ENCODE measurements around the gene SLC29A3.

Gene SLC29A3

DNA sequence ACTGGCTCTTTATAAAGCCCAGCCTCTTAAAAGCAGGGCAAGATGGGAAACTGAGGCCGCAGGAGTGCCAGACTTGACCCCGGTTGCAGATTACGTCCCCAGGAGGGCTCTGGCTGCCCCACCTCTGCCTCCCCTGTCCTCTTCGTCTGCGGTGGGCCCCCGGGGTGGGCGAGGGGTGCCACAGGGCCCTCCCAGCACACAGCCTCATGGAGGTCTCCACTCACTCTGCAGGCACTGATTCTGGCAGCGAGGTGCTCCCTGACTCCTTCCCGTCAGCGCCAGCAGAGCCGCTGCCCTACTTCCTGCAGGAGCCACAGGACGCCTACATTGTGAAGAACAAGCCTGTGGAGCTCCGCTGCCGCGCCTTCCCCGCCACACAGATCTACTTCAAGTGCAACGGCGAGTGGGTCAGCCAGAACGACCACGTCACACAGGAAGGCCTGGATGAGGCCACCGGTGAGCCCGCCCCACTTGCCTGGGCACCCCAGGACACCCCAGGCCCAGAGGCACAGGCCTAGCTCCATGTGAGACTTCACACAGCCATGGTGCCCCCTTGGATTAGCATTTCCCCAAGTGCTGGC, 39.4 kb upstream of the SLC29A3 start:
- H3K27me3 ChIP-seq: no peaks in the 10 kb centered on the region
- no peak for TF ChIP-seq CTCF (IDR thresholded peaks at IDR 0.05; ENCODE audit: low read depth, low read length)
- H3K4me1 ChIP-seq: peaks cover 43% of the 10 kb centered on the region
- no peaks in the 10 kb centered on the region for H3K9me3 ChIP-seq
- H3K4me3 ChIP-seq (ENCODE audit: low read depth, low read length): no peak overlapping the region
- peaks cover 66% of the 10 kb centered on the region for H3K36me3 ChIP-seq
- DNase-seq: no peak

DNA sequence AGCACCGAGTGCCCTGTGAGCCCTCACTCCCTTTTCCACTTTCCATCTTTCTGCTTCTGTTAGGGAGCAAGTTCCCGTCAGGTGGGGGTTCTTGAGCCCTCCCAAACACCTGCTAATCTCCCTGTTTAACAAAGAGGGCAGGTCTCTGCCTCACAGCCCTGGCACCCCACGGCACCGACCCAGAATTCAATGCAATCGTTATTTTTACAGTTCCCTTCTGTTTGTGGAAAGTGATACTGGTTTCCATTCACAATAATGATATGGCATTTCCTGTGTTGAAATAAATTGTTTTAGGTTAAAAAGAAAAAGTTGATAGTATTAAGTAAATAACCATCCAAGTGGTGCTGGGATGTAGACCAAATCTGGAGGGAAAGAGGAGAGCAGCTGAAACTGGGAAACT, 38.8 kb upstream of the SLC29A3 start:
- H3K36me3 ChIP-seq: peaks cover 67% of the 10 kb centered on the region
- H3K4me3 ChIP-seq (ENCODE audit: low read depth, low read length): no peak overlapping the region
- no peaks in the 10 kb centered on the region for H3K27me3 ChIP-seq
- no peaks in the 10 kb centered on the region for H3K9me3 ChIP-seq
- H3K4me1 ChIP-seq: peaks cover 40% of the 10 kb centered on the region
- no peak for DNase-seq
- TF ChIP-seq CTCF (IDR thresholded peaks at IDR 0.05; ENCODE audit: low read depth, low read length): no peak

DNA sequence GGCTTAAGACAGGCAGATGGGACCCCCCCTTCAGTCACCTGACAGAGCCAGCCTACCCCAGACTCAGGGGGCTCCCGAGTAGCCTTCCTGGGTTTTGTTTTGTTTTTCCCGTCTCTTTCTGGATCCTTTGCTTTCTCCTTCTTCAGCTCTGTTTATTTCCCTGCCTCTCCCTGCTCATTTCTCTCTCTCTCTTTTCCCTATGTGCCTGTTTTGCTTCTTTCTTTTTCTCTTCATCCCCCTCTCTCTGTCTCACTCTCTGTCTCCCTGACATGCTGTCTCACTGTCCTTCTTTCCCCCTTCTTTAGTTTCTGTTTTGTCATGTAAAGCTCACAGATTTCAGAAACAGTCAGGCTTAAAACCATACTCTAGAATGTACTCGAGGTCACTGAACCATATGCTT, 38.2 kb upstream of the SLC29A3 start:
- H3K4me3 ChIP-seq (ENCODE audit: low read depth, low read length): no peak overlapping the region
- H3K9me3 ChIP-seq: no peaks in the 10 kb centered on the region
- H3K36me3 ChIP-seq: peaks cover 73% of the 10 kb centered on the region
- peaks cover 40% of the 10 kb centered on the region for H3K4me1 ChIP-seq
- no peak for DNase-seq
- H3K27me3 ChIP-seq: no peaks in the 10 kb centered on the region
- TF ChIP-seq CTCF (IDR thresholded peaks at IDR 0.05; ENCODE audit: low read depth, low read length): no peak

DNA sequence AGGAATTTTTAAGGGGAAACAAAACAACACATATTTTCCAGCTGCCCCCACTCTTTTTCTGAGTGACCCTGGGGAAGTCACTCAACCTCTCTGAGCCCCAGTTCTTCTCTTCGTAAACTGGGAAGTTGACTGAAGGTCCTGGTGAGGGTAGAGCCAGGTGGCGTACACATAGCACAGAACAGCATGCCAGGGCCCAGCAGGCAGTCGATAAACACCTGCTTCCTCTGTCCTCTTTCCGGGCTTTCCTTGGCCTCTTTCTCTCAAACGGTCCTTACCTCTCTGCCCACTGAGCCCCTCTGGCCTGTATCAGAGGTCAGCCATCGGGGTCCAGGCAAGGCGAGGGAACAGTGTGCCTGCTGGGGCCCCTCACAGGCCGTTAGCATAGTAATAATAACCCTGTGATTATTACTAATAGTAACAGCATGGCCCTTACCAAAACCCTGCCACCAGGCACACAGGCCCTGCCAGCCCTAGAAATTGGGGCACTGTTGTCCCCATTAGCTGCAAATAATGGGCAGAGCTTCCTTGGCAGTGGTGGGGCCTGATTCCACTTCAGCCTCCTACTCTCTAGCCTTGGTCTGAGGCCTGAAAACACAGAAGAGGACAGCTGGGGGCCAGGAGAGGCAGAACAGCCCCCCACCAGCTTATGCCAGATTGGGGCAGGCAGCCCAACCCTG, 37.3 kb upstream of the SLC29A3 start:
- DNase-seq: no peak
- peaks cover 82% of the 10 kb centered on the region for H3K36me3 ChIP-seq
- no peaks in the 10 kb centered on the region for H3K27me3 ChIP-seq
- no peak overlapping the region for H3K4me3 ChIP-seq (ENCODE audit: low read depth, low read length)
- H3K4me1 ChIP-seq: peaks cover 32% of the 10 kb centered on the region
- H3K9me3 ChIP-seq: no peaks in the 10 kb centered on the region
- TF ChIP-seq CTCF (IDR thresholded peaks at IDR 0.05; ENCODE audit: low read depth, low read length): no peak

DNA sequence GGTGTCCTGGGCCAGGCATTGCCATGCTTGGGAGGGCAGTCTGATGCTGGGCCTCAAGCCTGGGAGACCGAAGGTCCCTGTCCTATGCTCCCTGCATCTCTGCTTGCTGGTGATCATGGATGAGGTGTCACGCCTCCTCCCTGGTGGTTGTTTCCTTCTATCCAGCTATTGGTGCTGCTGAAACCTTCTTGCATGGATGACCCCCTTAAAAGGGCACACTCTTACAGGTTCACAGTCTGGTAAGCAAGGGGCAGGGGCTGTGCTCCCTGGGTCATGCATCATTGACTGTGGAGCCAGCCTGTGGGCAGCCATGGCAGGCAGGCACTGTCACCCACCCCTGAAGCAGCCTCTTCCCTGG, 36.8 kb upstream of the SLC29A3 start:
- no peaks in the 10 kb centered on the region for H3K9me3 ChIP-seq
- no peak for DNase-seq
- no peak overlapping the region for H3K4me3 ChIP-seq (ENCODE audit: low read depth, low read length)
- H3K36me3 ChIP-seq: peaks cover 86% of the 10 kb centered on the region
- H3K4me1 ChIP-seq: peaks cover 26% of the 10 kb centered on the region
- H3K27me3 ChIP-seq: no peaks in the 10 kb centered on the region
- no peak for TF ChIP-seq CTCF (IDR thresholded peaks at IDR 0.05; ENCODE audit: low read depth, low read length)

- no peak for DNase-seq
- H3K4me3 ChIP-seq (ENCODE audit: low read depth, low read length): no peak overlapping the region
- peaks cover 15% of the 10 kb centered on the region for H3K4me1 ChIP-seq
- H3K27me3 ChIP-seq: no peaks in the 10 kb centered on the region
- peaks cover 89% of the 10 kb centered on the region for H3K36me3 ChIP-seq
- no peak for TF ChIP-seq CTCF (IDR thresholded peaks at IDR 0.05; ENCODE audit: low read depth, low read length)
- no peaks in the 10 kb centered on the region for H3K9me3 ChIP-seq
These were observed 35.6 kb upstream of the SLC29A3 start for GRCh38 chr10:71283410-71283809.

Measured in BE2C (cell line).